ES-I3 (cell line): ENCODE measurements around the gene FAM117A.
A peak's percentile ranks its signal among the peaks of the same experiment; 100 is the strongest.

Source experiments
- H3K36me3 ChIP-seq: 2 replicates; pipeline ENCODE4 v1.6.1; 2013; ENCODE audit warnings: mild to moderate bottlenecking, low read length, control low read depth, moderate library complexity; ENCODE audit not compliant: insufficient read depth
- H3K4me1 ChIP-seq: 2 replicates; pipeline ENCODE4 v1.6.1; 2013; ENCODE audit warnings: mild to moderate bottlenecking, control low read depth, low read length; ENCODE audit not compliant: insufficient read depth
- H3K9ac ChIP-seq: 2 replicates; pipeline ENCODE4 v1.6.1; 2013; ENCODE audit warnings: low read depth, mild to moderate bottlenecking, low read length, moderate library complexity
- H3K9me3 ChIP-seq: 2 replicates; pipeline ENCODE4 v1.6.1; 2013; ENCODE audit warnings: mild to moderate bottlenecking, low read length, moderate library complexity; ENCODE audit not compliant: control insufficient read depth, insufficient read depth

Gene FAM117A

GRCh38 chr17:49717371-49717861, 46.5 kb downstream of the FAM117A start:
- Histone ChIP-seq H3K36me3 (peaks cover 34% of the 10 kb centered on the region), H3K4me1 (no peaks in the 10 kb centered on the region), H3K9me3 (no peaks in the 10 kb centered on the region), H3K9ac (no peak overlapping the region)

GRCh38 chr17:49716668-49717364, 47.1 kb downstream of the FAM117A start:
- peaks cover 34% of the 10 kb centered on the region for H3K36me3 ChIP-seq
- H3K9me3 ChIP-seq, result no peaks in the 10 kb centered on the region
- no peaks in the 10 kb centered on the region for H3K4me1 ChIP-seq
- no peak overlapping the region for H3K9ac ChIP-seq

- peaks cover 29% of the 10 kb centered on the region for H3K36me3 ChIP-seq
- H3K9me3 ChIP-seq, result no peaks in the 10 kb centered on the region
- no peaks in the 10 kb centered on the region for H3K4me1 ChIP-seq
- H3K9ac ChIP-seq, result no peak overlapping the region
Measured at GRCh38 chr17:49715717-49716279, 48.1 kb downstream of the FAM117A start.

- Histone ChIP-seq H3K9me3 (no peaks in the 10 kb centered on the region), H3K9ac (no peak overlapping the region), H3K36me3 (peaks cover 27% of the 10 kb centered on the region), H3K4me1 (no peaks in the 10 kb centered on the region)
Measured at GRCh38 chr17:49715216-49715615, 48.7 kb downstream of the FAM117A start.

- Histone ChIP-seq H3K9ac (peak overlapping the region; percentile 40; the same call in 1 of the 2 replicates), H3K36me3 (peaks cover 19% of the 10 kb centered on the region), H3K4me1 (peaks cover 14% of the 10 kb centered on the region; the same call in 1 of the 2 replicates), H3K9me3 (no peaks in the 10 kb centered on the region)
Measured at GRCh38 chr17:49708515-49709183, 55.3 kb downstream of the FAM117A start.

- H3K36me3 ChIP-seq, result peaks cover 27% of the 10 kb centered on the region
- H3K9me3 ChIP-seq, result no peaks in the 10 kb centered on the region
Measured at GRCh38 chr17:49707608-49708514, 56.1 kb downstream of the FAM117A start, which contains the start of gene SLC35B1. Gene SLC35B1, minus strand, starts transcription at chr17:49707964. Its CDS starts 131 bp downstream, at chr17:49707833.

GRCh38 chr17:49707246-49707607, 56.7 kb downstream of the FAM117A start:
- H3K4me1 ChIP-seq, result peaks cover 14% of the 10 kb centered on the region; the same call in 1 of the 2 replicates

More at GRCh38 chr17:49707608-49708514, 56.1 kb downstream of the FAM117A start, which contains the start of gene SLC35B1:
- Histone ChIP-seq H3K4me1 (peaks cover 14% of the 10 kb centered on the region; the same call in 1 of the 2 replicates), H3K9ac (peak within 1 kb of the TSS; percentile 97)

GRCh38 chr17:49705254-49705653, 58.7 kb downstream of the FAM117A start:
- H3K9me3 ChIP-seq, result no peaks in the 10 kb centered on the region
- H3K4me1 ChIP-seq, result peaks cover 14% of the 10 kb centered on the region; the same call in 1 of the 2 replicates
- H3K36me3 ChIP-seq, result peaks cover 39% of the 10 kb centered on the region
- H3K9ac ChIP-seq, result no peak overlapping the region

More at GRCh38 chr17:49707246-49707607, 56.7 kb downstream of the FAM117A start:
- Histone ChIP-seq H3K9me3 (no peaks in the 10 kb centered on the region), H3K9ac (peak overlapping the region; percentile 97), H3K36me3 (peaks cover 31% of the 10 kb centered on the region)

- Histone ChIP-seq H3K9ac (no peak overlapping the region), H3K9me3 (no peaks in the 10 kb centered on the region), H3K4me1 (peaks cover 14% of the 10 kb centered on the region; the same call in 1 of the 2 replicates), H3K36me3 (peaks cover 39% of the 10 kb centered on the region)
Measured at GRCh38 chr17:49703557-49704277, 60.2 kb downstream of the FAM117A start.

GRCh38 chr17:49700960-49701359, 63.0 kb downstream of the FAM117A start:
- no peaks in the 10 kb centered on the region for H3K4me1 ChIP-seq
- H3K9me3 ChIP-seq, result no peaks in the 10 kb centered on the region
- peaks cover 38% of the 10 kb centered on the region for H3K36me3 ChIP-seq
- no peak overlapping the region for H3K9ac ChIP-seq

- H3K9ac ChIP-seq, result no peak overlapping the region
- peaks cover 2% of the 10 kb centered on the region; the same call in 1 of the 2 replicates for H3K4me1 ChIP-seq
Measured at GRCh38 chr17:49699966-49700575, 63.9 kb downstream of the FAM117A start.

GRCh38 chr17:49698005-49698404, 65.9 kb downstream of the FAM117A start:
- H3K36me3 ChIP-seq, result peaks cover 14% of the 10 kb centered on the region
- H3K9me3 ChIP-seq, result no peaks in the 10 kb centered on the region
- no peak overlapping the region for H3K9ac ChIP-seq
- peaks cover 7% of the 10 kb centered on the region; the same call in 1 of the 2 replicates for H3K4me1 ChIP-seq

More at GRCh38 chr17:49699966-49700575, 63.9 kb downstream of the FAM117A start:
- H3K9me3 ChIP-seq, result no peaks in the 10 kb centered on the region
- peaks cover 29% of the 10 kb centered on the region for H3K36me3 ChIP-seq
